Testis (tissue), 3 donors: Measurements from ENCODE around the gene ZHX3. TPM values are rescaled to one million over a fixed set of nuclear protein-coding genes. Genes with fewer than 3 reads are reported as not detected.

ENCODE experiments used
- DNase-seq: peaks from one replicate; pipeline ENCODE4 v3.0.0-alpha.2; 2019
- H3K27ac ChIP-seq, 2 donors: fragments of 200-600 bp; sonication (generic); one replicate each; pipeline ENCODE4 v1.5.1; 2019
- H3K27me3 ChIP-seq: fragments of 200-600 bp; sonication (generic); one replicate; pipeline ENCODE4 v1.5.1; 2019
- H3K36me3 ChIP-seq: fragments of 200-600 bp; sonication (generic); one replicate; pipeline ENCODE4 v1.5.1; 2017; ENCODE audit warnings: low read depth; ENCODE audit errors: missing control alignments
- H3K4me1 ChIP-seq: fragments of 200-600 bp; sonication (generic); one replicate; pipeline ENCODE4 v1.5.1; 2019
- H3K4me3 ChIP-seq, 2 donors: fragments of 200-600 bp; sonication (generic); one replicate each; pipeline ENCODE4 v1.5.1; 2017 to 2019
- H3K9me3 ChIP-seq: fragments of 200-600 bp; sonication (generic); one replicate; pipeline ENCODE4 v1.5.1; 2017
- POLR2A ChIP-seq: fragments of 450-650 bp; IDR thresholded peaks from one replicate; pipeline ENCODE4 v1.6.1; 2017; ENCODE audit warnings: antibody characterized with exemption, mild to moderate bottlenecking, moderate library complexity
- WGBS, 2 donors: methylation state at CpG; one replicate each; pipeline ENCODE4 v1.1.5; 2018; 5-methylcytosine and 5-hydroxymethylcytosine counted together
- intact Hi-C: fragments of 100-400 bp; cut with DNase I; formaldehyde crosslinking; loops from one replicate; pipeline ENCODE4 v1.15.1; 2023; ENCODE audit warnings: low total_unique reads
- polyA plus RNA-seq: library from polyadenylated mRNA; stranded (reverse); fragments of 350-450 nt; fragmentation: Illumina TruSeq; extraction: RNeasy Lipid Tissue Mini Kit (QIAGEN cat#74804); gene quantifications from one replicate; pipeline ENCODE4 v1.2.3, GENCODE V29; 2014; ENCODE audit warnings: low read depth, low replicate concordance; ENCODE audit not compliant: insufficient read depth
- total RNA-seq, 2 donors: library from RNA; depleted of rRNA; stranded (reverse); fragments of >200 nt; gene quantifications; one replicate each; pipeline ENCODE4 v1.2.3, GENCODE V29; 2016
- TF ChIP-seq, protein P1 (sequence below), 3 experiments: fragments of 450-650 bp in 2 of 3; fragments of 200-600 bp in 1 of 3; sonication (generic) in 1 of 3; IDR thresholded peaks; one replicate each; pipeline ENCODE4 v1.5.1; 2016 to 2019; ENCODE audit warnings: antibody characterized with exemption in 3 of 3, mild to moderate bottlenecking in 2 of 3, moderate library complexity in 1 of 3

ZHX3 gene
- total and polyA plus RNA-seq, 3 donors from 2014 or later, result 35.1 to 103 (median 55.7) TPM

GRCh38 chr20:41148942-41149341 lies 168.6 kb downstream of the ZHX3 start:
- intact Hi-C loops, result no loop called here
- H3K27me3 ChIP-seq, result no peaks in the 10 kb centered on the region
- 74 to 81% methylated on average over 5 of the region's 5 CpGs for WGBS, 2 donors
- no peaks in the 10 kb centered on the region for H3K9me3 ChIP-seq
- H3K27ac ChIP-seq, result no peak overlapping the region
- H3K4me1 ChIP-seq, result peaks cover 19% of the 10 kb centered on the region
- H3K4me3 ChIP-seq, result no peak overlapping the region
- H3K36me3 ChIP-seq, result no peaks in the 10 kb centered on the region
- no peak for TF ChIP-seq POLR2A
- TF ChIP-seq, protein P1, sequence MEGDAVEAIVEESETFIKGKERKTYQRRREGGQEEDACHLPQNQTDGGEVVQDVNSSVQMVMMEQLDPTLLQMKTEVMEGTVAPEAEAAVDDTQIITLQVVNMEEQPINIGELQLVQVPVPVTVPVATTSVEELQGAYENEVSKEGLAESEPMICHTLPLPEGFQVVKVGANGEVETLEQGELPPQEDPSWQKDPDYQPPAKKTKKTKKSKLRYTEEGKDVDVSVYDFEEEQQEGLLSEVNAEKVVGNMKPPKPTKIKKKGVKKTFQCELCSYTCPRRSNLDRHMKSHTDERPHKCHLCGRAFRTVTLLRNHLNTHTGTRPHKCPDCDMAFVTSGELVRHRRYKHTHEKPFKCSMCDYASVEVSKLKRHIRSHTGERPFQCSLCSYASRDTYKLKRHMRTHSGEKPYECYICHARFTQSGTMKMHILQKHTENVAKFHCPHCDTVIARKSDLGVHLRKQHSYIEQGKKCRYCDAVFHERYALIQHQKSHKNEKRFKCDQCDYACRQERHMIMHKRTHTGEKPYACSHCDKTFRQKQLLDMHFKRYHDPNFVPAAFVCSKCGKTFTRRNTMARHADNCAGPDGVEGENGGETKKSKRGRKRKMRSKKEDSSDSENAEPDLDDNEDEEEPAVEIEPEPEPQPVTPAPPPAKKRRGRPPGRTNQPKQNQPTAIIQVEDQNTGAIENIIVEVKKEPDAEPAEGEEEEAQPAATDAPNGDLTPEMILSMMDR (IDR thresholded peaks at IDR 0.05), result no peak
- DNase-seq, result no peak

GRCh38 chr20:41147767-41148191 lies 169.8 kb downstream of the ZHX3 start:
- Histone ChIP-seq H3K4me1 (peaks cover 17% of the 10 kb centered on the region), H3K27me3 (no peaks in the 10 kb centered on the region), H3K4me3 (no peak overlapping the region), H3K36me3 (no peaks in the 10 kb centered on the region), H3K27ac (peak overlapping the region in 1 of 2 donors; percentile 11), H3K9me3 (no peaks in the 10 kb centered on the region)
- intact Hi-C loops, result no loop called here
- TF ChIP-seq POLR2A, result no peak
- TF ChIP-seq, protein P1 (IDR thresholded peaks at IDR 0.05), result no peak
- WGBS, 2 donors, result 64 to 81% methylated on average over 8 of the region's 8 CpGs
- DNase-seq, result no peak

DNA sequence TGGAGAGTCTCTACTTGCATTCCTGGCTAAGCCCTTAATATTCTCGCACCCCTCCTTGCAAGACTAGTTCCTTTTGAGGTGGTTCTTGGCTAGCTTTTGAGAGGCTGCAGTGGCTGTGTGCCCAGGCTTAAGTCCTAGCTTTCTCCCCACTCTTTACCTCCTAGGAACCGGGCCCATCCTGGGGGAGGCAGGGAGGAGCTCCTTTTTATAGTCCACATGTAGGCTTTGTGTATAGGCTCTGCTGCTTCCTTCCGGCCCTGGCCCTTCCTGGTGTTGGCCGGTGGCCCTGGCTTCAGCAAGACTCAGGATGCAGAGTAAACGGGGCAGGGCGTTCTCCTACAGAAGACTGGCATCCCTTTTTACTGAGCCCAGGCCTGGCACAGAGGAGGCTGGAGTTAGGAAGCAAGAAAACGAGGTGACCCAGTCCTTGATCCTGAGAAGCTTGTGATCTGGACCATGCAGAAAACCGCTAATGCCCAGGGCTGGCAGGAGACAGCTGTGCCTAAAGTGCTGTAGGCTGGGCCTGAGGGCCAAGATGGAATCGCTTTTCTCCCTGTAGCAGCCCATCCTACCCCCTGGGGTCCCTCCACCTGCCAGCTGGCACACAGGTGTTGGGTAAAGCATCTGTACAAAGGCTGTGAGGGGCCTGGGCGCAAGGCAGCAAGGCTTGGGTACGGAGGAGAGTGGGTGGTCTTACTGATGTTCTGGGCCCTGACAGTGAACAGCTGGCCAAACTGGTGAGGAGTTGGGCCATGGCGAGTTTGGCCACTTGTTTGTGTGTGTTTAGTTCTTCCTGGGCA lies 171.5 kb downstream of the ZHX3 start:
- Histone ChIP-seq H3K27me3 (no peaks in the 10 kb centered on the region), H3K4me3 (no peak overlapping the region), H3K36me3 (no peaks in the 10 kb centered on the region), H3K4me1 (peaks cover 32% of the 10 kb centered on the region), H3K27ac (peak overlapping the region in 1 of 2 donors; percentile 53), H3K9me3 (no peaks in the 10 kb centered on the region)
- TF ChIP-seq, protein P1 (IDR thresholded peaks at IDR 0.05), result no peak
- TF ChIP-seq POLR2A, result no peak
- DNase-seq, result peak; percentile 25
- intact Hi-C loops, result no loop called here
- 53 to 74% methylated on average over 8 to 12 of the region's 12 CpGs for WGBS, 2 donors

GRCh38 chr20:41145317-41145716 lies 172.2 kb downstream of the ZHX3 start:
- Histone ChIP-seq H3K9me3 (no peaks in the 10 kb centered on the region), H3K36me3 (no peaks in the 10 kb centered on the region), H3K4me3 (no peak overlapping the region), H3K4me1 (peaks cover 36% of the 10 kb centered on the region), H3K27me3 (no peaks in the 10 kb centered on the region), H3K27ac (peak overlapping the region in 1 of 2 donors; percentile 11)
- TF ChIP-seq, protein P1 (IDR thresholded peaks at IDR 0.05), result no peak
- TF ChIP-seq POLR2A, result no peak
- 94 to 98% methylated on average over 2 of the region's 2 CpGs for WGBS, 2 donors
- intact Hi-C loops, result no loop called here
- DNase-seq, result no peak

DNA sequence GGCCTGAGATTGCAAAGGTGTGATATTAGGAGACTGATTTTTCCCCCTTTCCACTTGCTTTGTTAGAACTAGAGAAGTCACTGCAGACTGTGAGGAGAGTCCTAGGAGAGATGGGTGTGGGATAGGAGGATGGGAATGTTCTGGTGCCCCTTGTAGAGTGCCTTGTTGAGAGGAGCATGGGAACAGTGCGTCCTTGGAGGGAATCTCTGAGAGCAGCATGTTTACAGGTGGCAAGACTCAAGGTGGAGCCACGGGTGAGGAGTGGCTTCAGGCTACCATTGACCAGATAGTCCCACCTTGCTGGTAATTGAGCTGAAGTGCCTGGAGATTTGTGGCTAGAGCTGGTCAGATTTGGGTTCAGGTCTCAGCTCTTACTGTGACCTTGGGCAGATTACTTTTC lies 174.2 kb downstream of the ZHX3 start:
- DNase-seq, result no peak
- intact Hi-C loops, result no loop called here

More for the DNA sequence above, 174.2 kb downstream of the ZHX3 start:
- Histone ChIP-seq H3K4me1 (peaks cover 44% of the 10 kb centered on the region), H3K4me3 (no peak overlapping the region), H3K9me3 (no peaks in the 10 kb centered on the region), H3K36me3 (no peaks in the 10 kb centered on the region), H3K27me3 (no peaks in the 10 kb centered on the region), H3K27ac (no peak overlapping the region)
- TF ChIP-seq, protein P1 (IDR thresholded peaks at IDR 0.05), result no peak
- TF ChIP-seq POLR2A, result no peak
- 48 to 49% methylated on average over 2 of the region's 2 CpGs for WGBS, 2 donors
